SK-N-DZ (cell line): ENCODE results near the gene CYCS.
"Not testable (repeated sequence)": the region's sequence is repeated elsewhere in the genome, so short reads cannot be mapped to it uniquely, and the experiment has no call there.

Source experiments
- DNase-seq: peaks from one replicate; pipeline ENCODE4 v3.0.0-alpha.2; 2015; ENCODE audit warnings: low spot score

CYCS gene

DNA sequence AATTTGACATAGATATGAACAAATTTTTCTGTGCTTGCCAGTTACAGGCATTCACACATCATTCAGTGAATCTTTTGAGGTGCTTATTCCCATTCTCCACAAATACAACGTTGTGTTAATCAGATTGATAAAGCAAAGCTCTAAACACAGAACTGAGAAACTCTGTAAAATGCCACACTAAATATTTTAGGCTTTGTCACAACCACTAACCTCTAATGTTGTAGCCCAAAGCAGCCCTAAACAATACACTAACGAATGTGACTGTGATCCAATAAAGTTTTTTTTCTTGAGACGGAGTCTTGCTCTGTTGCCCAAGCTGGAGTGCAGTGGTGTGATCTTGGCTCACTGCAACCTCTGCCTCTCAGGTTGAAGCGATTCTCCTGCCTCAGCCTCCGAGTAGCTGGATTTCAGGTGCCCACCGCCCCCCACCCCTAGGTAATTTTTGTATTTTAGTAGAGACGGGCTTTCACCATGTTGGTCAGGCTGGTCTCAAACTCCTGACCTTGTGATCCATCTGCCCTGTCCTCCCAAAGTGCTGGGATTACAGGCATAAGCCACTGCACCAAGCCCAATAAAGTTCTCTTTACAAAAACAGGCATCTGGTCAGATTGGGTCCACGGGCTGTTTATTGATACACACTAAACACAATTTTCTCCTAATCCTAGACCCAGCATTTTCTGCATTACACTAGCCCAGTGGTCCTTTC lies 6.9 kb downstream of the CYCS start:
- no peak for DNase-seq

DNA sequence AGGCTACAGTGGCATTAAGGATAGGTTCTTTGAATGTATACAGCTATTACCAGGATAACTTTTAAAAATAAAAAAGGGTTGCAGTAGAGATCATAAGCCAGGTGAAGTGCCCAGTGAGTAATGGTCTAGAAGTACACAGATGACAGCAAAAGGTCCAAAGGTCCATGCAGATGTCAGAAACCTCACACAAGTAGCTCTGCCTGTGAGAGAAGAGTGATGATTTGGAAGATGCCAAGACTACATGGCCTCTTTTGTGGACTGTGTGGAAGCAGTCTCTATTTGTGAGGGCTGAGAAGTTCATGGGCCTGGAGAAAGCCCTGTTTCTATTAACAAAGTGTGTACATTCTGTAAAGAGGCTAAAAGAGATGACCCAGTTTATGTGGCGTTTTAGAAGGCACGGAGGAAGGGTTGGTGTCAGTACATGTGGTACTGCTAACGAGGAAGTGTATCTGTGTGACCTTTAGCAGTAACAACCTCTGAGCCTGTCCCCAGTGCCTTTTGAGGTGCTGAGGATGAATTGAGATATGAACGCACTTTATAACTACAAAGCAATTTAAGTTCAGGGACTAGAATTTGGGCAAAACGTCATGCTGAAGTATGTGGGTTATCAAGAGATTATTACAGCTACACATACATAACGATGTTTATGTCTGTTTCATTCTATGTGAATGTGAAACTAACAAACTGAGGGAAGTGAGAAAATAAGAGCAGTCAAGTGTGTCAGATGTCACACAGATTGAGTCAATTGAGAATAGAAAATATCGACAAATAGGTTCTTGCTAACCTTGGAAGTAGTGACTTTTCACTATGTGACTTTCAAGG lies 7.6 kb downstream of the CYCS start:
- no peak for DNase-seq

DNA sequence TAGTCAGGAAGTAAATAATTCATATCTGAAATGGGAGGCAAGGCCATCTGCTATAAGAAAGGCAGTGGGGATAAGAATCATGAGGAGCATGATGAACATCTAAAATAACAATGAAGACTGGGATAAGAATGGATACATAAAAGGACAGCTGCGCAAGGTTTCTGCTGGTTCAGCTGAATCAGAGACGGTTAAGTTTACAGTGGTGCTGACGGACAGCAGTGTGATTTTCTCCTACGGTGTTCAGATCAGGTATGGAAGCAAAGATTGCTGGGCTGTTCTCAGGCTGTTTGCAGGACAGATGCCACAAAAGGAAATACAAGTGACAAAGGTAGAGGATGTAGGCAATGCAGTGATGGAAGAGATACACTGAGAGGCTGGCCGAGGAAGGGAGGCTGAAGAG lies 8.4 kb downstream of the CYCS start:
- DNase-seq: no peak

DNA sequence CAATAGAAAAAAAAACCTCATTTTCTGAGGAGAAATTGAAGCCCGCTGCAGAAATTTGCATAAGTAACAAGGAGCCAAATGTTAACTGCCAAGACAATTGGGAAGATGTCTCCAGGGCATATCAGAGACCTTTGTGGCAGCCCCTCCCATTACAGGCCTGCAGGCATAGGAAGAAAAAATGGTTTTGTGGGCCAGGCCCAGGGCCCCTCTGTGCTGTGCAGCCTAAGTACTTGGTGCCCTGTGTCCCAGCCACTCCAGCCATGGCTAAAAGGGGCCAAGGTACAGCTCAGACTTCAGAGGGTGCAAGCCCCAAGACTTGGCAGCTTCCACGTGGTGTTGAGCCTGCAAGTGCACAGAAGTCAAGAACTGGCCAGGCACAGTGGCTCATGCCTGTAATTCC lies 14.5 kb downstream of the CYCS start:
- not testable (repeated sequence) for DNase-seq

DNA sequence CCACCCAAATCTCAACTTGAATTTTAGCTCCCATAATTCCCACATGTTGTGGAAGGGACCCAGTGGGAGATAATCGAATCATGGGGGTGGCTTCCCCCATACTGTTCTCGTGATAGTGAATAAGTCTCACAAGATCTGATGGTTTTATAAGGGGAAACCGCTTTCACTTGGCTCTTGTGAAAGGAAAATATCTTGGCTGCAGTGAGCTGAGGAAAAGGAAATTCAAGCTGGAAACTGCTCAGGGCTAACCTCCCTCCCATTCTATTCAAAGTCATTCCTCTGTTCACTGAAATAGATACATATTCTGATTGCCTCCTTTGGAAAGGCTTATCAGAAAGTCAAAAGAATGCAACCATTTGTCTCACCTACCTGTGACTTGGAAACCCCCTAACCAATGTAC lies 15.8 kb downstream of the CYCS start:
- DNase-seq: no peak

DNA sequence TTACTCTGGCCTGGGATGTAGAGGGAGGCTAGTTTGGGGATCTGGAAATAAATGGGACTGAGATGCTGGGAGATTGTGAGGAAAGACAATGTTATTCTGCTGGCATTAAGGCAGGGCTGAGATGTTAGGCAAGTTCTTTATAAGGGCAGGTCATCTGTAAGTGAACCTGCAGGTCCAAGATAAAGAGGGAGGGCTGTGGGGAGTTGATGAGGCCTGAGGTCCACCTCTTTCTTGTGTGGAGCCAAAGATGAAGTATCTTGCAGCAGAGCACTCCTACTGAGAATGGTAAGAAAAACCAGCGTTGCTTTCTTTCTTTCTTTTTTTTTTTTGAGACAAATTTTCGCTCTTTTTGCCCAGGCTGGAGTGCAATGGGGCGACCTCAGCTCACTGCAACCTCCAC lies 19.1 kb downstream of the CYCS start:
- no peak for DNase-seq

DNA sequence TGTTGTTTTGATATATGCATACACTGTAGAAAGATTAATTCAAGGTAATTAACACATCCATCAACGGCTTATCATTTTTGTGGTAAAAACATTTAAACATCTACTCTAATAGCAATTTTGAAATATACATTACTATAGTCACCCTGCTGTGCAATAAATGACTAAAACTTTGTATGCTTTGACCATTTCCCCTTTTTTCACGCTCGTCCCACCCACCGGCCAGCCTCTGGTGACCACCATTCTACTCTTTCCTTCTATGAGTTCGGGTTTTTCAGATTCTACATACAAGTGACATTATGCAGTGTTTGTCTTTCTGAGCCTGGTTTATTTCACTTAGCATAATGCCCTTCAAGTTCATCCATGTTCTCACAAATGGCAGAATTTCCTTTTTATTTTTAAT lies 21.3 kb downstream of the CYCS start:
- no peak for DNase-seq

DNA sequence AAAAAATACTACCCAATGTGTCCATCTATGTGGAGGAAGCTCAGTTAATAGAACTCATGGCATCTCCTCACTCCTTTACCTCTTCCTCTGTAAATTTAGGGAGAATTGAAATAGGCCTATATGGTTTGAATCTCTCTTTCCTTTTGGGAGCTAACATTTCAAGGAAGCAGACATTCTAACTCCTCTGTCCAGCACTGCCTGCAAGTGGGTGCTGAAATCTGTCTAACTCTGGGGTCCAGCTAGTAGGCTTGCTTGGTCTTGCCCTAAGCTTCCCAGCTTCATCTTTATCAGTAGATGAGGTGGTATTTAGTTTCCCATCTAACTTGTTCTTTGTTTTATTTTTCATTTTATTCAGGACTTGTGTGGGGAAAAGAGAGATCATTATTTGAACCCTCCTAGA lies 23.2 kb downstream of the CYCS start:
- DNase-seq: no peak

DNA sequence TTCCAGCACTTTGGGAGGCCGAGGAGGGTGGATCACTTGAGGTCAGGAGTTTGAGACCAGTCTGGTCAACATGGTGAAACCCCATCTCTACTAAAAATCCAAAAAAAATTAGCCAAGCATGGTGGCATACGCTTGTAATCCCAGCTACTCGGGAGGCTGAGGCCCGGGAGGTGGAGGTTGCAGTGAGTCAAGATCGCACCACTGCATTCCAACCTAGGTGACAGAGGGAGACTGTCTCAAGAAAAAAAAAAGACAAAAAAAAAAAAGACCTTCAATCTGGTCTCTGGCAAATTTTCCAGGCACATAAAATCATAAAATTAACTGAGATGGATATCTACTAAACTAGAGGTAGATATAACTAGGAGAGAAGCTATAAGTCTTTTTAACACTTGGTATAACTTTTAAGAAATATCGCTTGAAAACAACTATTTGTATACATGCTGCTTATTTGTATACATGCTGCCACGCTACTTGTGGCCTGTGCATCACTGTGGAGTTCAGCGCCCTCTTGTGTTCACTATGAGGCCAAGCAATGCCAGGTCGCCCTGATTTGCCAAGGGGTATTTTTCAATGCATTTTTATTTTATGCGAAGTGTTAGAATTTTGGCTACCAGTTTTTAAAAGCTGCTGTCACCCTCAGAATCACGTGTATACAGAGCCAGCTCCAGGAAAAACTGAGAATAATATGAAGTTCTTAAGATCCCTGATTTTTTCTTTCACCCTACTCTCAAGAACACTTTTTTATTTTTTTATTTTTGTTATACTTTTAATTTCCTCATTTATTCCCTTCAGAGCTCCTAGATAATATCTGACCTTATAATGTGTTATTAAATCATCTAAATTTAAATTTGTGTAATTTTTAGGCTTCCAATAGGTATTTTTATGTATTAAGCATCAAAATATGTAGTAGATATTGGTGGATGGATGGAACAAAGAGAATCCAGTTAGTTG lies 26.7 kb downstream of the CYCS start:
- DNase-seq: peak; percentile 74

DNA sequence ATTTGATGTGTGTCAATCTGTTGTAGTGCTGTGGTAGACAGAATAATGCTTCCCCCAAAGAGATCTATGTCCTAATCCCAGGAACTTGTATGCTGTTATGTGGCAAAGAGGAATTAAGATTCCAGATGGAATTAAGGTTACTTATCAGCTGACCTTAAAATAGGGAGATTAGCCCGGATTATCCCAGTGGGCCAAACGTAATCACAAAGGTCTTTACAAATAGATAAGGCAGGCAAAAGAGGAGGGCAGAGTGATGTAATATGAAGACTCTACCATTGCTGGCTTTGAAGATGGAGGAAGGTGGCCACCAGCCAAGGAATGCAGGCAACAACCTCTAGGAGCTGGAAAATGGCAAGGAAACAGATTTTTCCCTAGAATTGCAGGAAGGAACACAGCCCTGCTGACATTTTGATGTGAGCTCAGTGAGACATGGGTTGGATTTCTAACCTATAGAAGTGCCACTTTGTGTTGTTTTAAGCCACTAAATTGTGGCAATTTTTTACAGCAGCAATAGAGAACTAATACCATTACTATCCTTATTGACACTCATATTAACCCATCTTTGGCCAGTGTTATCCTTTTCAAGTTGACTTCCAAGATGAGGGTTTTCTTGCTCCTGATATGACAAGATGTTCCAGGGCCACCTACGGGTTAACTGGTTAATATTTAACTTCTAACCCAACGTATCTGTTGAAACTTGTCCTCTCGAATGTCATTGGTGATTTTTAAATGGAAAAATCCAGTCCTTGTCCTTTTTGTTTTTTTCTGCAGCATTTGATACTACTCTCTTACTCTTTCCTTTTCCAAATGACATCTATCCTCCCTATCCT lies 29.3 kb downstream of the CYCS start:
- DNase-seq: no peak

DNA sequence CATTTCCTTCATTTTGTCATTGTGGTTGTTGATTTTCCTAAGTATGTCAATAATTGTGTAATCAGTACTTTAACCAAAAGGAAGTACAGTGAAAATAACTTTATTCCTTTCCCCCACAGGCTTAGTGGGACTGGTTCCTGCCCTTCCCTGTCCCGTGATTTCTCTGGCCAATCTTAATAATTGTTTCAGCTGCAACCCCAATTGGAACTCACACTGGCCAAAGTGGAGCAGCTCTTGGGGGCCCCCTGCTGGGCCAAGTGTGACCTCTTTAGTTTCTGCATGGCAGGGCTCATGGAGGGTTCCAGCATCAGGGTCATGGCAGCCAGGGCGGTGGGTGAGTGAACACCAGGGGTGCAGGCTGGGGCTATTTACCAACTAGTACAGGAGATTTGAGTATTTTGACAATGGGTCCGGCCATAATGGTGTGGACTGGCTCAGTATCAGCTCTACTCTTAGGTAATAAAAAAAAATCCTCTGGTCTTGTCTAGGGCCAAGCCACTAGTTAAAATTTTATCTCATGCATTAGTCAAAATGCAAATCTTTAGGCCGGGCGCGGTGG lies 31.7 kb downstream of the CYCS start:
- DNase-seq: peak; percentile 73

DNA sequence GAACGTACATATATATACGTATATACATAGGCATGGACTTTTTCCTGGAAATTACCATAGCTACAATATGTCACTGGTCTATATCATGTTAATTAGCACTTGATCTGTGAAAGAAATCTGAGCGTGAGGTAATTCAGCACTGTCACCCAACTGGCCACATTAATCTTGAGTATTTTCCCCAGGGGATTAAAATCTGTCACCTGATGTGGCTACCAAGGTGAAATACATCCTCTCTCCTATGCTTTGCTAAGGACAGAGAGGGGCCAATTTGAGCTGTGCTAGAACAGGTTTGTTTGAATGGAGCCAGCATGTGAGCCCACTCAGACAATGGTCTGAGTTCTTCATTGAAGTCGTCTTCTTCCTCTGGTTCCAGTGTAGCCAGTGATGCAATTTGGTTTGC lies 33.3 kb downstream of the CYCS start:
- DNase-seq: peak; percentile 59

DNA sequence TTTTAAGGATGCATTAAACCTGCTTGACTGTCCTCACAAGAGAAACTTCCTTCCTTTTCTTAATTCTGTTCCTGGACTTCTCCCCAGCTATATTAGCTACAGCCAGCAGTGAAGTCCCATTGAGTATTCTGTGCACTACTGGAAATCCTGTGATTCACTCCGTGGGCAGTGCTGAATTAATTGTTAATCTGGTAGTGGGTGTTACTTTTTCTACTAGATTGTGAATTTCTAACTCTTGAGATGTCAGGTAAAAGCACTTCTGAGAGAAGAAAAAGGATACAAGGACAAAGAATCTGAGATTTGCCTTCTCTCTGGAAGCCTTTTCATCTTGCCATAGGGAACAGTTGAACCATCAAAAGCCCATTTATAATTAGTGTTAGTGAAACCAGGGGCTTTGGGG lies 33.9 kb downstream of the CYCS start:
- DNase-seq: no peak

DNA sequence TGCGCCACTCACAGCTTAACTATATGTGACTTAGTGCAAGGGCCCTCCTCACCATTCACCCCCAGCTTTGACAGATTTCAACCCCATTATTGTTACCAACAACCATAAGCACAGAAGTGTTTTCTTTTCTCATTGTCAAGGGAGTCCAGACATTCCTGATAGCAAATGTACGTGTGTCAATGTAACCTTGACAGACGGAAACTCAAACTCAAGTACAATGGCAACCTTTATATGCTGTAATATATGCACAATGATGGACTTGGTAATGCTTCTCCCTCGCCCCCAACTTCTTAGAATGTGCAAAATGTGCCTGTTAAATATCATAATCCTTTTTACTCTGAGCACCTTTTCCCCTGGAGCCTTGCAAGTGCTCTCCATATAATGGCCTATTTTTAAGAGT lies 34.7 kb downstream of the CYCS start:
- no peak for DNase-seq

DNA sequence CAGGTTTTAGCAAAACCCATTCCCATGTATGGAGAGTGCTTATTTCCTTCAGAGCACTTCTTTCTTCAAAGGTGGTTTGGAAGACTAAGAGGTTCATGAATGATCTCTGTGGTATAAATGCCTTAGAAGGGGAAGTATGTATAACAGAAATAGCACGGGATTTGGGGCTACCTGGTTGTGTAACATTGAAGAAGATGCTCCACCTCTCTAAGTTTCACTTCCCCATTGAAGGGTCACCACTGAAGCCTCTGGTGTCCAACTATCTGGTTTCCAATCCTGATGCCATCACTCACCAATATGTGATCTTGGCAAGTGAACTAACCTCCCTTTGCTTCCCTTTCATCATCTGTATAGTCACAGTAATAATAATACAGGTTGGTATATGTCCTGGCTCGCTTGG lies 37.2 kb downstream of the CYCS start:
- no peak for DNase-seq

DNA sequence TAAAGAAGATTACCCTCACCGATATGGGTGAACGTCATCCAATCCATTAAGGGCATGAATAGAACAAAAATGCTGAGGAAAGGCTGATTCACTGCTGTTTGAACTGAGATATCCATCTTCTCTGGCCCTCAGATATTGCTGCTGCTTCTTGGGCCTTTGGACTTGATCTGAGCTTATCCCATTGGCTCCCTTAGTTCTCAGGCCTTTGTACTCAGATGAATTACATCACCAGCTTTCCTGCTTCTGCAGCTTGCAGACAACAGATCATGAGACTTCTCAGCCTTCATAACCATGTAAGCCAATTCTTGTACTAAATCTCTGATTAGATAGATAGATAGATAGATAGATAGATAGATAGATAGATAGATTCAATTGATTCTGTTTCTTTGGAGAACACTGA lies 40.2 kb downstream of the CYCS start:
- DNase-seq: no peak

DNA sequence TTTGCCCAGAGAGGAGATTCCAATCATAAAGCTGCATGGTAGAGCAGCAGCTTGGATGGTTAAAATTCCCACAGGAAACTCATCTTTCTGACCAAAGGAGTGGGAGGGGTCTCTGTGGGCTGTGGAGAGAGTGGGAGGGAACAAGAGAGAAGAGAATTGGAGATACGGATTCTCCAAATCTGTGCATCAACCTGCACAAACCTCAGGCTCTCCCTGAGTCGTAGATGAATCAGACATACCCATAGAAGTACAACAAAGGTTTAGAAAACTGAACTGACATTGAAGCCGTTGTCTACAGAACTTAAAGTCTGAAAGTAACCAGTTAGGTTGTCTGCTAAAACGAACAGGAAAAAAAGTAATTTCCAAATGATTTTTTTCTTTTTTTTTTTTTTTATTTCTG lies 41.9 kb downstream of the CYCS start:
- no peak for DNase-seq

DNA sequence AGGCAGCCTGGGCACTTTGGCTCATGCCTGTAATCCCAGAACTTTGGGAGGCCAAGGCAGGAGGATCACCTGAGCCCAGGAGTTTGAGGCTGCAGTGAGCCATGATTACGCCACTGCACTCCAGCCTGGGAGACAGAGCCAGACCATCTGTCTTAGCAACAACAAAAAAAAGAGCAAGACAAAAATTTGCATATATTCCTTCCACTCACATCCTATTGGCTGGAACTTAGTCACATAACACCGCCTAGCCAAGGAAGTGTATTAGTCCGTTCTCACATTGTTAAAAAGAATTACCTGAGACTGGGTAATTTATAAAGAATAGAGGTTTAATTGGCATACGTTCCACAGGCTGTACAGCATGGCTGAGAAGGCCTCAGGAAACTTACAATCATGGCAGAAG lies 43.0 kb downstream of the CYCS start:
- not testable (repeated sequence) for DNase-seq

DNA sequence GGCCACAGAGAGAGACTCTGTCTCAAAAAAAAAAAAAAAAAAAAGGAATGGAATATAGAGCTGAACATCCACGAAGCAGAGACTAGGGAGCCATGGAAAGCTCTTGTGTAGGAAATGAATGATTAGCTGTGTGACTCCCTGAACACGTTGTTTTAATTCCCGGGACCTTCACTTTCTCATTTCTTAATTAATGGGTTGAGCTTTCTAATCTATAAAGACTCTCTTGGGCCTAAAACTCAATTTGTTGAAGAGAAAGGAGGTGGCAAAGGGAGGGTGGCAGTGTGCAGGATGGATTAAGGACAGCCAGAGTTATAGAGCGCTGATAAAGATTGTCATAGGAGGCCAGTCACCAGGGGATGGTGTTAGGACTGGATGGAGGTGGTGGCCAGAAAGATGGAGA lies 48.0 kb downstream of the CYCS start:
- DNase-seq: no peak

DNA sequence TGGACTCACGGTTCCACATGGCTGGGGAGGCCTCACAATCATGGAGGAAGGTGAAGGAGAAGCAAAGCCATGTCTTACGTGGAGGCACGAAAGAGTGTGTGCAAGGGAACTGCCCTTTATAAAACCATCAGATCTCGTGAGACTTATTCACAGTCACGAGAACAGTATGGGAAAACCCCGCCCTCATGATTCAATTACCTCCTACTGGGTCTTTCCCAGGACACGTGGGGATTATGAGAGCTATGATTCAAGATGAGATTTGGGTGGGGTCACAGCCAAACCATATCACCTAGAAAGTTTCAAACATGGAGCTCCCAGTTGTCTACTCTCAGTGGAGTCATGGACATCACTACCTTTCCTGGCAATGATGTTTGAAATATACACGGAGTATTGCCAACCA lies 49.6 kb downstream of the CYCS start:
- DNase-seq: no peak

DNA sequence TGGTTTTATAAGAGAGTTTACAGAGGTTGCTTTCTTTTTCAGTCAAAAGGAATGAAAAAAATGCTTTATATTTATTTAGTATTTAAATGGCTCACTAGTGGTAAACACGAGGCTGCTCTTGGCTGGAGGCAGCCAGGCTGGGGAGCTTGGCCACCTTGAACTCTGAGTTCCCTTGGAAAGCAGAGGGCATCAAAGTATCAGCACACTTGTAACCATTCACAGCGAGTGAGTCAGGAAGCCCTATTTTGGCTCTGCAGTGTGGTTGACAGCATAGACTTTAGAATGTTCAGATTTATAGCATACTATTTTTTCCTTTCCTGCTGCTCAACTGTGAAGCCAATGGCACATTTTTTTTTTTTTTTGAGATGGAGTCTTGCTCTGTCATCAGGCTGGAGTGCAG lies 51.6 kb downstream of the CYCS start:
- DNase-seq: no peak
